ENCODE measurements around the gene SLC9A9.
A peak's percentile ranks its signal among the peaks of the same experiment; 100 is the strongest.
"Not testable (repeated sequence)": the region's sequence is repeated elsewhere in the genome, so short reads cannot be mapped to it uniquely, and the experiment has no call there.

SLC9A9 gene

GRCh38 chr3:143847787-143848631 lies at the start of gene SLC9A9:
Gene SLC9A9, minus strand, starts transcription at chr3:143848468. Its CDS starts 146 bp downstream, at chr3:143848322.
- peak; percentile 67 to 74 for DNase-seq

GRCh38 chr3:143897576-143898295 lies 49.5 kb upstream of the SLC9A9 start:
- DNase-seq = no peak

GRCh38 chr3:143896486-143896885 lies 48.2 kb upstream of the SLC9A9 start:
- DNase-seq = no peak

- DNase-seq = peak; percentile 1 to 56
Observed at GRCh38 chr3:143895805-143896204, 47.5 kb upstream of the SLC9A9 start.

- DNase-seq = no peak
Observed at GRCh38 chr3:143888846-143889245, 40.6 kb upstream of the SLC9A9 start.

GRCh38 chr3:143888166-143888565 lies 39.9 kb upstream of the SLC9A9 start:
- DNase-seq = no peak

- peak; percentile 33 to 66 for DNase-seq
Observed at GRCh38 chr3:143885780-143886427, 37.6 kb upstream of the SLC9A9 start.

- DNase-seq = no peak
Observed at GRCh38 chr3:143884861-143885260, 36.6 kb upstream of the SLC9A9 start.

- DNase-seq = no peak
Observed at GRCh38 chr3:143883151-143883550, 34.9 kb upstream of the SLC9A9 start.

- DNase-seq = peak; percentile 32 to 41
Observed at GRCh38 chr3:143881095-143881494, 32.8 kb upstream of the SLC9A9 start.

GRCh38 chr3:143875546-143875945 lies 27.3 kb upstream of the SLC9A9 start:
- peak; percentile 13 to 53 for DNase-seq

- DNase-seq = not testable (repeated sequence)
Observed at GRCh38 chr3:143873553-143873952, 25.3 kb upstream of the SLC9A9 start.

GRCh38 chr3:143865302-143865701 lies 17.0 kb upstream of the SLC9A9 start:
- DNase-seq = no peak

GRCh38 chr3:143859465-143860203 lies 11.4 kb upstream of the SLC9A9 start:
- no peak for DNase-seq

GRCh38 chr3:143856252-143856970 lies 8.1 kb upstream of the SLC9A9 start:
- DNase-seq = peak; percentile 20 to 42

GRCh38 chr3:143855183-143855582 lies 6.9 kb upstream of the SLC9A9 start:
- no peak for DNase-seq

- DNase-seq = no peak
Observed at GRCh38 chr3:143851331-143852017, 3.2 kb upstream of the SLC9A9 start.

GRCh38 chr3:143850877-143851276 lies 2.6 kb upstream of the SLC9A9 start:
- DNase-seq = peak; percentile 71 to 95

GRCh38 chr3:143849854-143850549 lies 1.7 kb upstream of the SLC9A9 start:
- DNase-seq = peak; percentile 54 to 74

- DNase-seq = no peak
Observed at GRCh38 chr3:143848704-143849103, 436 bp upstream of the SLC9A9 start.

- DNase-seq = no peak
Observed at GRCh38 chr3:143843587-143843986, 4.7 kb downstream of the SLC9A9 start.
